Measurements from ENCODE around the gene BCAR3.

DNA sequence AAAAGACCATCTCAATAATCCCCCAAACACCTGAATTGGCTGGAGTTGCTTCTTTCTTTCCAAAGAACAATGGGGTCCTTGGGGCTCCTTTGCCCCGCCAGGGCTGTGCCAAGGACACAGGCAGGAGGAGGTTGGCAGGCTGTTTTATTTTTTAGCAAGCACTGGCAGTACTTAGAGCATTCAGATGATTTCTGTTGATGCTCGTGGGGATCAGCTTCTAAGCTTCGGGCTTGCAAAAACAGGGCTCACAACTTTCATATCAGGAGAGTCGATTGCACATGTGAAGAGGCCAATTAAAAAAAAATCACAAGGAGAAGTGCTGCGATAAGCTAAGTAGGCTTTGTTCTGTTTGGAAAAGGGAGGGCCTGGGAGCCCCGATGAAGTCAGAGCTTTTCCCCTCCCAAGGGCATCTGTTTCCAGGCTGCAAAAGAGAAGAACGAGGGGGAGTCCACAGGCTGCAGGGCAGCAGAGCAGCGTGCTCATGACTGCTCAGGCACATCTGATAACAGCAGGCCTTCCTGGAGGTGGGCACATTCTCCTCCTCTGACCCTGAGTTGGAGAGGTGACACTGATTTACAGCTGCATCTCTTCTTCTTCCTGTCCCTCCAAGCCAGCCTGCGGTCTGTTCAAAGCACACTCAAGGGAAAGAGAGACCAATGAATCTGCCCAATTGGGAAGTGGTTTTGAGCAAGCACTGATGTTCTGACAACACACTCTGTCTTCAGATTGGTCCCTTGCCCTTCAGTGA, 27.3 kb upstream of the BCAR3 start:
- TF ChIP-seq GATA3 (IDR thresholded peaks at IDR 0.05; ENCODE audit: low read depth, low read length) (peak; percentile 67), GATA2 (IDR thresholded peaks at IDR 0.05; ENCODE audit: low read depth, low read length) (peak; percentile 94)

Measured in SH-SY5Y (cell line).